Trophoblast cell (in vitro differentiated cells and primary cell): Measurements from ENCODE around the gene ARIH2.

Source experiments
- DNase-seq, 2 donors: peaks; one replicate each; pipeline ENCODE4 v3.0.0-alpha.2; 2016
- H2AFZ ChIP-seq: 2 replicates; pipeline ENCODE4 v1.6.1; 2013; ENCODE audit warnings: low read length, moderate library complexity, mild to moderate bottlenecking; ENCODE audit not compliant: insufficient read depth, poor library complexity
- H2AK5ac ChIP-seq: 2 replicates; pipeline ENCODE4 v1.6.1; 2013; ENCODE audit warnings: mild to moderate bottlenecking, low read length
- H2BK120ac ChIP-seq: 2 replicates; pipeline ENCODE4 v1.6.1; 2013; ENCODE audit warnings: low read length, mild to moderate bottlenecking, moderate library complexity; ENCODE audit not compliant: insufficient read depth, poor library complexity
- H2BK12ac ChIP-seq: 2 replicates; pipeline ENCODE4 v1.6.1; 2013; ENCODE audit warnings: mild to moderate bottlenecking, low read length, moderate library complexity
- H2BK5ac ChIP-seq: 2 replicates; pipeline ENCODE4 v1.6.1; 2013; ENCODE audit warnings: low read length, low read depth, moderate library complexity, mild to moderate bottlenecking; ENCODE audit not compliant: poor library complexity
- H3K14ac ChIP-seq: 2 replicates; pipeline ENCODE4 v1.6.1; 2013; ENCODE audit warnings: mild to moderate bottlenecking, low read length
- H3K18ac ChIP-seq: 2 replicates; pipeline ENCODE4 v1.6.1; 2013; ENCODE audit warnings: mild to moderate bottlenecking, low read length
- H3K23ac ChIP-seq: 2 replicates; pipeline ENCODE4 v1.6.1; 2013; ENCODE audit warnings: low read length
- H3K27ac ChIP-seq: 2 replicates; pipeline ENCODE4 v1.5.1; 2013; ENCODE audit warnings: low read depth, mild to moderate bottlenecking, inconsistent platforms, low read length, moderate library complexity
- H3K27me3 ChIP-seq: 2 replicates; pipeline ENCODE4 v1.6.1; 2013; ENCODE audit warnings: inconsistent platforms, mild to moderate bottlenecking, low read length, moderate library complexity; ENCODE audit not compliant: insufficient read depth
- H3K36me3 ChIP-seq, 2 experiments: 1 replicate in 1 of 2; 2 replicates in 1 of 2; pipeline ENCODE4 v1.6.1; 2013; ENCODE audit warnings: low read length in 2 of 2, mild to moderate bottlenecking in 2 of 2, moderate library complexity in 1 of 2; ENCODE audit not compliant: insufficient read depth in 2 of 2, control insufficient read depth in 1 of 2
- H3K4ac ChIP-seq: 2 replicates; pipeline ENCODE4 v1.6.1; 2013; ENCODE audit warnings: low read depth, mild to moderate bottlenecking, low read length, moderate library complexity
- H3K4me1 ChIP-seq, 2 experiments: 1 replicate in 1 of 2; 2 replicates in 1 of 2; pipeline ENCODE4 v1.6.1; 2013; ENCODE audit warnings: low read length in 2 of 2, mild to moderate bottlenecking in 2 of 2, moderate library complexity in 1 of 2; ENCODE audit not compliant: insufficient read depth in 2 of 2, control insufficient read depth in 1 of 2
- H3K4me2 ChIP-seq: 2 replicates; pipeline ENCODE4 v1.6.1; 2013; ENCODE audit warnings: inconsistent platforms, mild to moderate bottlenecking, low read length, moderate library complexity
- H3K4me3 ChIP-seq: 2 replicates; pipeline ENCODE4 v1.5.1; 2013; ENCODE audit warnings: mild to moderate bottlenecking, low read depth, low read length, inconsistent platforms
- H3K79me1 ChIP-seq: one replicate; pipeline ENCODE4 v1.6.1; 2013; ENCODE audit warnings: low read length
- H3K79me2 ChIP-seq: 2 replicates; pipeline ENCODE4 v1.6.1; 2013; ENCODE audit warnings: low read length, mild to moderate bottlenecking; ENCODE audit not compliant: control insufficient read depth, insufficient read depth, poor library complexity
- H3K9ac ChIP-seq: 2 replicates; pipeline ENCODE4 v1.6.1; 2013; ENCODE audit warnings: mild to moderate bottlenecking, low read length
- H3K9me3 ChIP-seq: 2 replicates; pipeline ENCODE4 v1.6.1; 2013; ENCODE audit warnings: low read depth, mild to moderate bottlenecking, control low read depth, inconsistent platforms, low read length; ENCODE audit not compliant: insufficient read depth
- H4K12ac ChIP-seq: 2 replicates; pipeline ENCODE4 v1.6.1; 2013; ENCODE audit warnings: low read depth, mild to moderate bottlenecking, low read length, moderate library complexity
- H4K8ac ChIP-seq: 2 replicates; pipeline ENCODE4 v1.6.1; 2013; ENCODE audit warnings: low read depth, mild to moderate bottlenecking, low read length, moderate library complexity
- H4K91ac ChIP-seq: one replicate; pipeline ENCODE4 v1.6.1; 2013; ENCODE audit warnings: low read depth, mild to moderate bottlenecking, low read length, moderate library complexity
- WGBS: extraction: QIAGEN DNeasy Blood & Tissue Kit; methylation state at CpG from one replicate; pipeline ENCODE4 v1.1.7; 2013; ENCODE audit warnings: missing lambda C conversion rate; ENCODE audit not compliant: insufficient read length, insufficient coverage; ENCODE audit errors: extremely low coverage; 5-methylcytosine and 5-hydroxymethylcytosine counted together

ARIH2 gene

GRCh38 chr3:48963591-48963990, 44.9 kb downstream of the ARIH2 start:
- H3K9ac ChIP-seq: no peak overlapping the region
- no peak overlapping the region for H3K14ac ChIP-seq
- no peak overlapping the region for H3K23ac ChIP-seq
- no peak overlapping the region for H2BK12ac ChIP-seq
- H4K91ac ChIP-seq: no peak overlapping the region
- H3K27ac ChIP-seq: no peak overlapping the region
- H3K36me3 ChIP-seq: peaks cover 19 to 31% of the 10 kb centered on the region in 2 experiments
- H3K79me1 ChIP-seq: no peaks in the 10 kb centered on the region
- H2AK5ac ChIP-seq: no peak overlapping the region
- H4K12ac ChIP-seq: no peak overlapping the region
- H3K9me3 ChIP-seq: no peaks in the 10 kb centered on the region
- no peak overlapping the region for H2AFZ ChIP-seq
- H2BK5ac ChIP-seq: no peak overlapping the region
- H3K27me3 ChIP-seq: no peaks in the 10 kb centered on the region
- H3K4me3 ChIP-seq: no peak overlapping the region
- no peak overlapping the region for H2BK120ac ChIP-seq
- no peak for DNase-seq
- WGBS: no CpG with 5 or more reads among the region's 2 CpGs
- H4K8ac ChIP-seq: no peak overlapping the region
- H3K4ac ChIP-seq: no peak overlapping the region
- H3K18ac ChIP-seq: no peak overlapping the region
- no peak overlapping the region for H3K4me2 ChIP-seq
- peaks cover 0 to 2% of the 10 kb centered on the region in 2 experiments for H3K4me1 ChIP-seq
- no peaks in the 10 kb centered on the region for H3K79me2 ChIP-seq

- no peak overlapping the region for H3K4ac ChIP-seq
- H3K9ac ChIP-seq: no peak overlapping the region
- no peak overlapping the region for H2BK5ac ChIP-seq
- no peak overlapping the region for H3K14ac ChIP-seq
- H4K12ac ChIP-seq: no peak overlapping the region
- no peak overlapping the region for H2BK12ac ChIP-seq
- no peak overlapping the region for H2BK120ac ChIP-seq
- no peak overlapping the region for H4K8ac ChIP-seq
- WGBS: no CpG with 5 or more reads among the region's 3 CpGs
- no peaks in the 10 kb centered on the region for H3K27me3 ChIP-seq
- no peaks in the 10 kb centered on the region for H3K79me2 ChIP-seq
- H4K91ac ChIP-seq: no peak overlapping the region
- DNase-seq: no peak
- no peak overlapping the region for H2AFZ ChIP-seq
- no peak overlapping the region for H3K27ac ChIP-seq
- no peak overlapping the region for H3K4me3 ChIP-seq
- no peak overlapping the region for H3K4me2 ChIP-seq
- H3K9me3 ChIP-seq: no peaks in the 10 kb centered on the region
- no peak overlapping the region for H3K23ac ChIP-seq
- H3K18ac ChIP-seq: no peak overlapping the region
- no peaks in the 10 kb centered on the region for H3K79me1 ChIP-seq
- no peaks in the 10 kb centered on the region for H3K4me1 ChIP-seq
- no peak overlapping the region for H2AK5ac ChIP-seq
- H3K36me3 ChIP-seq: peaks cover 28 to 46% of the 10 kb centered on the region in 2 experiments
Measured at GRCh38 chr3:48966367-48966766, 47.7 kb downstream of the ARIH2 start.

GRCh38 chr3:48966876-48967361, 48.3 kb downstream of the ARIH2 start:
- Histone ChIP-seq H3K4me2 (no peak overlapping the region), H3K9ac (no peak overlapping the region), H4K8ac (no peak overlapping the region), H3K4ac (no peak overlapping the region), H3K9me3 (no peaks in the 10 kb centered on the region), H2BK120ac (no peak overlapping the region), H4K91ac (no peak overlapping the region), H3K4me3 (no peak overlapping the region), H3K18ac (no peak overlapping the region), H4K12ac (no peak overlapping the region), H2AK5ac (no peak overlapping the region), H3K4me1 (no peaks in the 10 kb centered on the region), H3K14ac (no peak overlapping the region), H3K79me2 (no peaks in the 10 kb centered on the region), H2AFZ (no peak overlapping the region), H2BK12ac (no peak overlapping the region), H3K27ac (no peak overlapping the region), H3K27me3 (no peaks in the 10 kb centered on the region), H3K36me3 (peaks cover 29 to 50% of the 10 kb centered on the region in 2 experiments), H3K23ac (no peak overlapping the region), H2BK5ac (no peak overlapping the region), H3K79me1 (no peaks in the 10 kb centered on the region)
- DNase-seq: no peak
- WGBS: no CpG with 5 or more reads among the region's 7 CpGs

GRCh38 chr3:48970586-48970985, 51.9 kb downstream of the ARIH2 start:
- Histone ChIP-seq H3K36me3 (peaks cover 39 to 61% of the 10 kb centered on the region in 2 experiments), H3K27me3 (no peaks in the 10 kb centered on the region), H2BK12ac (no peak overlapping the region), H3K4me1 (no peaks in the 10 kb centered on the region), H3K27ac (no peak overlapping the region), H2BK5ac (no peak overlapping the region), H4K12ac (no peak overlapping the region), H3K23ac (peak overlapping the region; percentile 17), H3K9ac (no peak overlapping the region), H3K79me2 (no peaks in the 10 kb centered on the region), H3K9me3 (no peaks in the 10 kb centered on the region), H4K91ac (no peak overlapping the region), H2AFZ (no peak overlapping the region), H3K4ac (no peak overlapping the region), H3K18ac (no peak overlapping the region), H3K14ac (no peak overlapping the region), H3K79me1 (no peaks in the 10 kb centered on the region), H3K4me3 (no peak overlapping the region), H2AK5ac (no peak overlapping the region), H2BK120ac (no peak overlapping the region), H4K8ac (no peak overlapping the region), H3K4me2 (no peak overlapping the region)
- no CpG with 5 or more reads among the region's 6 CpGs for WGBS
- DNase-seq: no peak
